ENCODE measurements around the gene EARS2.

EARS2 gene

GRCh38 chr16:23528644-23529310 is 28.4 kb downstream of the EARS2 start:
- no peak for DNase-seq (ENCODE audit: low spot score)
- Histone ChIP-seq H3K9me3 (ENCODE audit: severe bottlenecking) (no peaks in the 10 kb centered on the region), H3K4me1 (ENCODE audit: insufficient read depth, poor library complexity, severe bottlenecking) (no peaks in the 10 kb centered on the region), H3K27me3 (ENCODE audit: insufficient read depth, poor library complexity, severe bottlenecking) (no peaks in the 10 kb centered on the region), H3K27ac (ENCODE audit: poor library complexity, severe bottlenecking) (no peak overlapping the region), H3K36me3 (ENCODE audit: low read depth) (peaks cover 66% of the 10 kb centered on the region), H3K4me3 (ENCODE audit: severe bottlenecking) (no peak overlapping the region)
- TF ChIP-seq, protein P1, sequence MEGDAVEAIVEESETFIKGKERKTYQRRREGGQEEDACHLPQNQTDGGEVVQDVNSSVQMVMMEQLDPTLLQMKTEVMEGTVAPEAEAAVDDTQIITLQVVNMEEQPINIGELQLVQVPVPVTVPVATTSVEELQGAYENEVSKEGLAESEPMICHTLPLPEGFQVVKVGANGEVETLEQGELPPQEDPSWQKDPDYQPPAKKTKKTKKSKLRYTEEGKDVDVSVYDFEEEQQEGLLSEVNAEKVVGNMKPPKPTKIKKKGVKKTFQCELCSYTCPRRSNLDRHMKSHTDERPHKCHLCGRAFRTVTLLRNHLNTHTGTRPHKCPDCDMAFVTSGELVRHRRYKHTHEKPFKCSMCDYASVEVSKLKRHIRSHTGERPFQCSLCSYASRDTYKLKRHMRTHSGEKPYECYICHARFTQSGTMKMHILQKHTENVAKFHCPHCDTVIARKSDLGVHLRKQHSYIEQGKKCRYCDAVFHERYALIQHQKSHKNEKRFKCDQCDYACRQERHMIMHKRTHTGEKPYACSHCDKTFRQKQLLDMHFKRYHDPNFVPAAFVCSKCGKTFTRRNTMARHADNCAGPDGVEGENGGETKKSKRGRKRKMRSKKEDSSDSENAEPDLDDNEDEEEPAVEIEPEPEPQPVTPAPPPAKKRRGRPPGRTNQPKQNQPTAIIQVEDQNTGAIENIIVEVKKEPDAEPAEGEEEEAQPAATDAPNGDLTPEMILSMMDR (IDR thresholded peaks at IDR 0.05; ENCODE audit: poor library complexity, severe bottlenecking) = no peak
- no peak for ATAC-seq (ENCODE audit: low read depth)

- ATAC-seq (ENCODE audit: low read depth) (no peak), DNase-seq (ENCODE audit: low spot score) (no peak)
- H3K27ac ChIP-seq (ENCODE audit: poor library complexity, severe bottlenecking) = no peak overlapping the region
- no peaks in the 10 kb centered on the region for H3K9me3 ChIP-seq (ENCODE audit: severe bottlenecking)
- no peak overlapping the region for H3K4me3 ChIP-seq (ENCODE audit: severe bottlenecking)
- no peaks in the 10 kb centered on the region for H3K27me3 ChIP-seq (ENCODE audit: insufficient read depth, poor library complexity, severe bottlenecking)
- no peaks in the 10 kb centered on the region for H3K4me1 ChIP-seq (ENCODE audit: insufficient read depth, poor library complexity, severe bottlenecking)
- H3K36me3 ChIP-seq (ENCODE audit: low read depth) = peaks cover 67% of the 10 kb centered on the region
- TF ChIP-seq, protein P1 (IDR thresholded peaks at IDR 0.05; ENCODE audit: poor library complexity, severe bottlenecking) = no peak
Measured at GRCh38 chr16:23527961-23528643, 29.0 kb downstream of the EARS2 start.

DNA sequence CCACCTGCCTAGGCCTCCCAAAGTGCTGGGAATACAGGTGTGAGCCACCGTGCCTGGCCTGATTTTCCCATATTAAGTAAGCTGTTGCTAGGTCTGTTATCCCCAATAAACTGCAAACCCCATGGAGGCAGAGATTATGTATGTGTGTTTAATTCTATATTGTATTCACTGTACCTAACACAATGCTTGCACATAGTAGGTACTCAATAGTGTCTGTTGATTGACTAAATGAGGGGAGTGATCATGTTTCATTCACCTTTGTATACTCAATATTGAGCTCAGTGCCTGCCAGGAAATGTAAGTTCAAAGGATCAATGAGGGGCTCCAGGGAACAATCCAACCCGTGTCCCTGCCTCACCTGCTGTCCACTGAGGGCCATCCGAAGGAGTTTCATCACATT is 32.3 kb downstream of the EARS2 start:
- no peaks in the 10 kb centered on the region for H3K27me3 ChIP-seq (ENCODE audit: insufficient read depth, poor library complexity, severe bottlenecking)
- H3K4me3 ChIP-seq (ENCODE audit: severe bottlenecking) = no peak overlapping the region
- TF ChIP-seq, protein P1 (IDR thresholded peaks at IDR 0.05; ENCODE audit: poor library complexity, severe bottlenecking) = no peak
- H3K27ac ChIP-seq (ENCODE audit: poor library complexity, severe bottlenecking) = no peak overlapping the region
- ATAC-seq (ENCODE audit: low read depth) (no peak), DNase-seq (ENCODE audit: low spot score) (no peak)
- peaks cover 72% of the 10 kb centered on the region for H3K36me3 ChIP-seq (ENCODE audit: low read depth)
- H3K9me3 ChIP-seq (ENCODE audit: severe bottlenecking) = no peaks in the 10 kb centered on the region
- no peaks in the 10 kb centered on the region for H3K4me1 ChIP-seq (ENCODE audit: insufficient read depth, poor library complexity, severe bottlenecking)

DNA sequence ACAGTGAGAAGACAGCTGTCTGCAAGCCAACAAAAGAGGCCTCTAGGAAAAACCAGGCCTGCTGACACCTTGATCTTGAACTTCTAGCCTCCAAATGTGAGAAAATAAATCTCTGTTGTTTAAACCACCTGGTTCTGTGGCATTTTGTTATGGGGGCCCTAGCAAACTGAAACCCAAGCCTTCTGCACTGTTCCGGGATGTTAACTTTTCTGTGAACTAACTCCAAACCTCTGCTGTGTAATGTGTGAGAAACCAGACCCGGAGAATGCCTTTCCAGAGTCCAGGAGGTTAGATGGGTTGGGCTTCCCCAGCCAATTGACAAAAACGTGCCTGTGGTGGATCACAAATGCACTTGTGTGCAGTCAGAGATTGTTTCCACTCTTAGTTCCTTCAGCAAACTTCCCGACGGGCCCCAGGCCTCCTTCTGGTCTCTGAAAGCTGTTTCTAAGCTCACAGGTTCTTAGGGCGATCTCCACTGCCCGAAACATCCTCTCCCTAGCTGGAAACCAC is 33.2 kb downstream of the EARS2 start:
- Histone ChIP-seq H3K9me3 (ENCODE audit: severe bottlenecking) (no peaks in the 10 kb centered on the region), H3K4me3 (ENCODE audit: severe bottlenecking) (no peak overlapping the region), H3K4me1 (ENCODE audit: insufficient read depth, poor library complexity, severe bottlenecking) (no peaks in the 10 kb centered on the region), H3K27ac (ENCODE audit: poor library complexity, severe bottlenecking) (no peak overlapping the region), H3K27me3 (ENCODE audit: insufficient read depth, poor library complexity, severe bottlenecking) (no peaks in the 10 kb centered on the region), H3K36me3 (ENCODE audit: low read depth) (peaks cover 77% of the 10 kb centered on the region)
- no peak for DNase-seq (ENCODE audit: low spot score)
- no peak for ATAC-seq (ENCODE audit: low read depth)
- TF ChIP-seq, protein P1 (IDR thresholded peaks at IDR 0.05; ENCODE audit: poor library complexity, severe bottlenecking) = no peak

- TF ChIP-seq, protein P1 (IDR thresholded peaks at IDR 0.05; ENCODE audit: poor library complexity, severe bottlenecking) = no peak
- peaks cover 75% of the 10 kb centered on the region for H3K36me3 ChIP-seq (ENCODE audit: low read depth)
- no peak for ATAC-seq (ENCODE audit: low read depth)
- no peaks in the 10 kb centered on the region for H3K27me3 ChIP-seq (ENCODE audit: insufficient read depth, poor library complexity, severe bottlenecking)
- H3K4me1 ChIP-seq (ENCODE audit: insufficient read depth, poor library complexity, severe bottlenecking) = no peaks in the 10 kb centered on the region
- no peak for DNase-seq (ENCODE audit: low spot score)
- no peaks in the 10 kb centered on the region for H3K9me3 ChIP-seq (ENCODE audit: severe bottlenecking)
- no peak overlapping the region for H3K27ac ChIP-seq (ENCODE audit: poor library complexity, severe bottlenecking)
- H3K4me3 ChIP-seq (ENCODE audit: severe bottlenecking) = no peak overlapping the region
Measured at GRCh38 chr16:23523321-23523720, 33.8 kb downstream of the EARS2 start.
